Measurements from ENCODE around the gene ADPRM. TPM values are rescaled to one million over a fixed set of nuclear protein-coding genes. Genes with fewer than 3 reads are reported as not detected.

ADPRM gene
- total and polyA plus RNA-seq, 8 donors = 6.2 to 25.7 (median 19.9) TPM

DNA sequence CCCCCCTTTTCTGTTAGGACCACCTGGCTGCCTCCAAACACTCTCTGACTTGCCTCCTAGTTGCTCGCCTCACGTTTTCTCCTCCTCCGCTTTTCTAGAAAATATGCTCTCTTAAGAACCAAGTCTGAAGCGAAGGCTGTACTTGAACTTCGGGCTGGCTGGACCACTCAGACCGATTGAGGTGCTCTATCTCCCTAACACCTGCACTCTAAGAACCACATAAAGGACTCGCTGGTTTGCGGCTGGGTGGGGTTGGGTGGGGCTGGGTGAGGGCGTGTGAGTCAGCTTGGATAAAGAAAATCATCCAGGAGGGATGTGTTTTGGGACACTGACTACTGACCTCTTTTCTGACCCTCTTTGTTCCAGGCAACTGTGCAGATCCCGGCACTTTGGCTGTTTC, 55.3 kb downstream of the ADPRM start:
- H3K27me3 ChIP-seq = no peaks in the 10 kb centered on the region
- H3K4me1 ChIP-seq = no peaks in the 10 kb centered on the region
- TF ChIP-seq, protein P1, sequence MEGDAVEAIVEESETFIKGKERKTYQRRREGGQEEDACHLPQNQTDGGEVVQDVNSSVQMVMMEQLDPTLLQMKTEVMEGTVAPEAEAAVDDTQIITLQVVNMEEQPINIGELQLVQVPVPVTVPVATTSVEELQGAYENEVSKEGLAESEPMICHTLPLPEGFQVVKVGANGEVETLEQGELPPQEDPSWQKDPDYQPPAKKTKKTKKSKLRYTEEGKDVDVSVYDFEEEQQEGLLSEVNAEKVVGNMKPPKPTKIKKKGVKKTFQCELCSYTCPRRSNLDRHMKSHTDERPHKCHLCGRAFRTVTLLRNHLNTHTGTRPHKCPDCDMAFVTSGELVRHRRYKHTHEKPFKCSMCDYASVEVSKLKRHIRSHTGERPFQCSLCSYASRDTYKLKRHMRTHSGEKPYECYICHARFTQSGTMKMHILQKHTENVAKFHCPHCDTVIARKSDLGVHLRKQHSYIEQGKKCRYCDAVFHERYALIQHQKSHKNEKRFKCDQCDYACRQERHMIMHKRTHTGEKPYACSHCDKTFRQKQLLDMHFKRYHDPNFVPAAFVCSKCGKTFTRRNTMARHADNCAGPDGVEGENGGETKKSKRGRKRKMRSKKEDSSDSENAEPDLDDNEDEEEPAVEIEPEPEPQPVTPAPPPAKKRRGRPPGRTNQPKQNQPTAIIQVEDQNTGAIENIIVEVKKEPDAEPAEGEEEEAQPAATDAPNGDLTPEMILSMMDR (IDR thresholded peaks at IDR 0.05) = no peak
- H3K4me3 ChIP-seq = no peak overlapping the region
- DNase-seq = no peak
- no peak overlapping the region for H3K27ac ChIP-seq
- intact Hi-C loops (cut with DNase I) = no loop called here
- no peak for ATAC-seq
- H3K36me3 ChIP-seq = no peaks in the 10 kb centered on the region
- no peaks in the 10 kb centered on the region for H3K9me3 ChIP-seq

DNA sequence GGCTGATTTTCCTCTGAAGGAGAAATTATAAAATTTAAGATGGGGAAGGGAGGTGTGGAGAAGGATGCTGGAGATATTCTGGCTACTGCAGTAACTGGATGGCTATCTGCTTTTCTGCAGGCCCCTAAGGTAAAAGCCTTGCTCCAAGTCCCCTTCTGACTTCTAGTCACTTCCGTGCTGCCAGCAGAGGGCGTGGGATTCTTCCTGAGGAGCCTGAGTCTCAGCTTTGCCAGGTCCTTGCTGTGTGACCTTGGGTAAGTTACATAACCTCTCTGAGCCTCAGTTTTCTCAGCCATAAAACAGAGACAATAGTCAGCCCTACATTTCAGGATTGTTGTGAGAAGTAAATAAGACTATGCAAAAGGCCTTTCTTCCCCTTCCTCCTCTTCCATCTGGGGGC, 56.7 kb downstream of the ADPRM start:
- ATAC-seq (peak; percentile 25), DNase-seq (no peak)
- H3K27me3 ChIP-seq = no peaks in the 10 kb centered on the region
- TF ChIP-seq, protein P1 (IDR thresholded peaks at IDR 0.05) = no peak
- intact Hi-C loops (cut with DNase I) = no loop called here
- no peaks in the 10 kb centered on the region for H3K36me3 ChIP-seq
- no peaks in the 10 kb centered on the region for H3K4me1 ChIP-seq
- H3K9me3 ChIP-seq = no peaks in the 10 kb centered on the region
- H3K27ac ChIP-seq = no peak overlapping the region
- no peak overlapping the region for H3K4me3 ChIP-seq

DNA sequence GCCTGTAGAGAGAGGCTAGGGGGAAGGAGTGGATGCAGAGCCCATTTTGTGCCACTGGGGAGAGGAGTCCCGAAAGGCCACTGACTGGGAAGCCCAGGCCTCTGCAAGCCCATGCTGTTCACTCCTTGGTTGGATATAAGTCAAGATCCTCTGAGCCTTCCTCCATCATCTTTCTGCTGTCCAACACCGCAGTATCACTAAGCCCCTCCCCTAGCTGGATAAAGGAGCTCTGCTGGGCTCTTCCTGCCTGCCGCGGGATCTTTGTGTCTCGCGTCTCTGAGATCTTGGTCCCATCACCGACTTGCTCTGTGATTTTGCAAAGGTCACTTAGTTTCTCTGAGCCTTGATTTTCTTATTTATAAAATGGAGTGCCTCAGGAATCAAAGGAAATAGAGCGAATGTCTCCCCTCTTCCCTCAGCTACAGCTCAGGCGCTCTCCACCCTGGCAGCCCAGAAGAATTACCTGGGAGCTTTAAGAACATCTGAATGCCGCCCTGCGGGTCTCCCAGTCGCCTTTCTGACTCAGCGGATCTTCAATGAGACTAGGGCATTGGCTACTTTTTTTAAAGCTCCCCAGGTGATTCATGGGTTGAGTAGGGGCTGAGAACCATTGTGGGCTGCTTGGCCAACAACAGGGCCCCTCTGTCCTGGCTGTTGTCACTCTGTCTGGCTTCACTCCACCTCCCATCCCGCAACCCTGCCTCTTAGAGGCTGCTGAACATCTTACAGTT, 57.6 kb downstream of the ADPRM start:
- Histone ChIP-seq H3K4me1 (no peaks in the 10 kb centered on the region), H3K4me3 (no peak overlapping the region), H3K27ac (no peak overlapping the region), H3K9me3 (no peaks in the 10 kb centered on the region), H3K27me3 (no peaks in the 10 kb centered on the region), H3K36me3 (no peaks in the 10 kb centered on the region)
- DNase-seq (no peak), ATAC-seq (no peak)
- TF ChIP-seq, protein P1 (IDR thresholded peaks at IDR 0.05) = no peak
- intact Hi-C loops (cut with DNase I) = no loop called here

DNA sequence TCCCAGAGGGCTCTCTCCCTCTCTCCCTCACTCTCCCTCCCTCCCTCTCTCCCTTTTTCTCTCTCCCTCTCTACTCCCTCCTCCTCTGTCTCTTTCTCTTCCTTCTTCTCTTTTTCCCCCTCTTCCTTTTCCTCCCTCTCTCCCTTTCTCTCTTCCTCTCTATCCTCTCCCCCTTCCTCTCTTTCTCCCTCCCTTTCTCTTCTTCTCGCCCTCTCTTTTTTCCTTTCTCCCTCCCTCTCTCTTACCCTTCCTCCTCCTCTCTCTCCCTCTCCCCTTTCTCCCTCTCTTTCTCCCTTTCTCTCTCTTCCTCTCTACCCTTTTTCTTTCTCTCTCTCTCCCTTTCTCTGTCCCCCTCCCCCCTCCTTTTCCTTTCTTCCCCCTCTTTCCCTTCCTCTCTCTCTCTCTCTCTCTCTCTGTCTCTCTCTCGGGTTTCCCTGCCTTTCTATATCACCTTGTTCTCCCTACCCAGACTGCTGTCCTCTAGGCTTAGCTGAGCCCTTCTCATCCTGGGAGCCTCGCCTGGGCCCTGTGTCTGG, 58.3 kb downstream of the ADPRM start:
- H3K9me3 ChIP-seq = no peaks in the 10 kb centered on the region

DNA sequence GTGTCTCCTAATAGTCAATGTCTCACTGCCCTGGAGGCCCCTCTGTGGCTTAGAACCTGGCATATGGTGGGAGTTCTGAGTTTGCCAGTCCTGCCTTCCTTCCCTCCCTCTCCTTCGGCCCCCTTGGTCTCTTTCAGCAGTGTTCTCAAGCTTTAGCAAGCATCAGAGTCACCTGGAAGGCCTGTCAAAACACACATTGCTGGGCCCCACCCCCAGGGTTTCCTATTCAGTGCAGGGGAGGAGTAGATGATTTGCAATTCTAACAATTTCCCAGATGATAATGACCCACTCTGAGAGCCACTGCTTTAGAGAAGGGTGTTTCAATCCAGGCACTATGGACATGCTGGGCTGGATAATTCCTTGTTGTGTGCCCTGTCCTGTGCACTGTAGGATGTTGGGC, 58.8 kb downstream of the ADPRM start:
- Histone ChIP-seq H3K27ac (no peak overlapping the region), H3K36me3 (no peaks in the 10 kb centered on the region), H3K4me3 (no peak overlapping the region), H3K9me3 (no peaks in the 10 kb centered on the region), H3K27me3 (no peaks in the 10 kb centered on the region), H3K4me1 (no peaks in the 10 kb centered on the region)
- TF ChIP-seq, protein P1 (IDR thresholded peaks at IDR 0.05) = no peak
- DNase-seq (no peak), ATAC-seq (no peak)
- intact Hi-C loops (cut with DNase I) = no loop called here

More for the DNA sequence above, 58.3 kb downstream of the ADPRM start:
- DNase-seq (no peak), ATAC-seq (no peak)
- TF ChIP-seq, protein P1 (IDR thresholded peaks at IDR 0.05) = no peak
- Histone ChIP-seq H3K4me1 (no peaks in the 10 kb centered on the region), H3K27me3 (no peaks in the 10 kb centered on the region), H3K36me3 (no peaks in the 10 kb centered on the region), H3K4me3 (no peak overlapping the region), H3K27ac (no peak overlapping the region)
- intact Hi-C loops (cut with DNase I) = no loop called here

All from left lung (tissue), 10 donors.